AG09319 (cell line): ENCODE measurements around the gene UAP1.
A peak's percentile ranks its signal among the peaks of the same experiment; 100 is the strongest.

Source experiments
- DNase-seq: peaks from one replicate; pipeline ENCODE4 v3.0.0-alpha.2; 2010; ENCODE audit warnings: low read depth; ENCODE audit errors: extremely low read depth
- TF ChIP-seq, protein P1 (sequence below): IDR thresholded peaks from 2 replicates; pipeline ENCODE4 v1.5.1; 2011; ENCODE audit warnings: low read depth, mild to moderate bottlenecking, inconsistent platforms, low read length, moderate library complexity

Gene UAP1

DNA sequence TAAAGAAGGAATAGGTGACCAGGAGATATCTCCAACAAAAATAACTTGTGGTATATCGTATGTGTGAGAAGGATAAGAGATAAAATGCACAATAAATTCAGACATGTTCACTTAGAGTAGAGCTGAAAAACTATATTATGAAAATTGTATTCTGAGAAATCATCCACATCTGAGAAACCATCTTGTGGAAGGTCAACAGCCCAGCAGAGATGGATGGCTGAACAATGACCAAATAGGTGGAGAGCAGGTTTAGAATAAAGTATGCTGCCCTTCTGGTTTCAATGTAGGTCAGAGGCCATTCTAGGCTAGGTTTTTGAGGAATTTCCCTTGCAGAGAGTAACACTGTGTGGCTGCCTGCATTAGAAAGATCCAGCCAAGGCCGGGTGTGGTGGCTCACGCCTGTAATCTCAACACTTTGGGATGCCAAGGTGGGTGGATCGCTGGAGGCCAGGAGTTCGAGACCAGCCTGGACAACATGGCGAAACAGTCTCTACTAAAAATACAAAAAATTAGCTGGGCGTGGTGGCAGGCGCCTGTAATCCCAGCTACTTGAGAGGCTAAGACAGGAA, 8.8 kb upstream of the UAP1 start:
- DNase-seq, result no peak
- TF ChIP-seq, protein P1, sequence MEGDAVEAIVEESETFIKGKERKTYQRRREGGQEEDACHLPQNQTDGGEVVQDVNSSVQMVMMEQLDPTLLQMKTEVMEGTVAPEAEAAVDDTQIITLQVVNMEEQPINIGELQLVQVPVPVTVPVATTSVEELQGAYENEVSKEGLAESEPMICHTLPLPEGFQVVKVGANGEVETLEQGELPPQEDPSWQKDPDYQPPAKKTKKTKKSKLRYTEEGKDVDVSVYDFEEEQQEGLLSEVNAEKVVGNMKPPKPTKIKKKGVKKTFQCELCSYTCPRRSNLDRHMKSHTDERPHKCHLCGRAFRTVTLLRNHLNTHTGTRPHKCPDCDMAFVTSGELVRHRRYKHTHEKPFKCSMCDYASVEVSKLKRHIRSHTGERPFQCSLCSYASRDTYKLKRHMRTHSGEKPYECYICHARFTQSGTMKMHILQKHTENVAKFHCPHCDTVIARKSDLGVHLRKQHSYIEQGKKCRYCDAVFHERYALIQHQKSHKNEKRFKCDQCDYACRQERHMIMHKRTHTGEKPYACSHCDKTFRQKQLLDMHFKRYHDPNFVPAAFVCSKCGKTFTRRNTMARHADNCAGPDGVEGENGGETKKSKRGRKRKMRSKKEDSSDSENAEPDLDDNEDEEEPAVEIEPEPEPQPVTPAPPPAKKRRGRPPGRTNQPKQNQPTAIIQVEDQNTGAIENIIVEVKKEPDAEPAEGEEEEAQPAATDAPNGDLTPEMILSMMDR, result no peak

DNA sequence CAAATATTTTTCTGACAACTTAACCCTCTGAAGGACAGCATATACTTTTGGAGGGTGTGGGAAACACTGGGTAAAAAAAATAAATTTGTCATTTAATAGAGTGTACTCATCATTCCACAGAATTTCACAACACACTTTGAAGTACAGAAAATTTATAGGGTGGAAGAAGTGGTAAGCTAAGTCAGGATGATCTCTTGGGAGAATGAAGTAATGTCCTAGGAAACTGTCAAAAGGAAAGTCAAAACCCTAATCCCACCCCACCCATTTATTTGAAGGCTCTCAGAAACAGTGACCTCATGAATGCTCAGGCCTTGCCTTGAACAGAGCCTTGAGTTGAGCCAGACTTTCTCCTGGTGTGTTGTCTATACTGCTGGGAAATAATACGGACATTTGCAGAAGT, 7.3 kb upstream of the UAP1 start:
- no peak for DNase-seq
- TF ChIP-seq, protein P1, result no peak

DNA sequence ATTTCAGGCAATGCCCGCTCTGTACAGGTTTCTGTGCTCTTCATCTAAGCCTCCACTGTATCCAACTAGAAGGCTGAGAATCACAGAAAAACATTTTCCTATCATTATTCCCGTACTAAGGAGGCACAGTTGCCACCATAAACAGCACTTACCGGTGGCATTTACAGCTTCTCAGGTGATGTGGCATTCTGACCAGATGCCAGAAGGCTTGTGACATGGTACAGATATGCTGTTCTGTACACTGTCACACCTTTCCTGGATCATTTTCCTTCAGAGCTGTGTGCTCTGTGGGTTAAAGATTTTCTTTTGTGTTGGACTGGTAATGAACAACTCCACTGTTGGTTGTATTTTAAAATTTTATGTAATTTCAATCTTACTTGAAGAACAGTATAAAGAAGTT, 4.0 kb upstream of the UAP1 start:
- DNase-seq, result no peak
- TF ChIP-seq, protein P1, result no peak

DNA sequence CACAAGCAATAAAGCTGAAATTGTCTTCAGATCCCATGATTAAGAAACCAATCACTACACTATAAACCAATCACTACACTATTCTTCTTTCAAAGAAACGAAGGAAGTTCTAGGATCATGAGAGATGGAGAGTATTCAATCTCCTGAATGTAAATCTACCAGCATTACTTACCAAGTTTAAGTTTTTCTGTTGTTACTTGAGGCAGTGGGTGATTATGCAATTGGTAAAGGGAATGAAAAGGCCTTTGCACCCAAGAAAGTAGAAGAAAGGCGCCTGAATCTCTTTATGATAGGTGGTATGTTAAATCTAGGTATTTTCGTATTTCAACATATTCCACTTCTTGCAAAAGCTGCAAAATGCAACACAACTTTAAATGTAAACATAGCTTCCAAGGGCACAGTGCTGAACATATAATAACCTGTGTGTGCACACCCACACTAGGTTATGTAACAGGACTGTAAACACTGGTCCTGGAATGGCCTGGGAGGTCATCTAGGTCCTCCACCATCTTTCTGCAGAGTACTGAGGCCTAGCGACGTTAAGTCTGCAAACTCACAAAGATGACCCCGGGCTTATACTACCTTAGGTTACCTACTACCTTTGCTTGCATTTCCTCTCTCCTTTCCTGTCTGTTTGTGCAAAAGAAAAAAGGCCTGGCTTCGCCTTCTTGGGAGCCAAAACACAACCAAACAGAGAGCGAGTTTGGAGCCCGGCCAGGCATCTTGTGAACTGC, 1.1 kb upstream of the UAP1 start:
- TF ChIP-seq, protein P1, result no peak
- no peak for DNase-seq

DNA sequence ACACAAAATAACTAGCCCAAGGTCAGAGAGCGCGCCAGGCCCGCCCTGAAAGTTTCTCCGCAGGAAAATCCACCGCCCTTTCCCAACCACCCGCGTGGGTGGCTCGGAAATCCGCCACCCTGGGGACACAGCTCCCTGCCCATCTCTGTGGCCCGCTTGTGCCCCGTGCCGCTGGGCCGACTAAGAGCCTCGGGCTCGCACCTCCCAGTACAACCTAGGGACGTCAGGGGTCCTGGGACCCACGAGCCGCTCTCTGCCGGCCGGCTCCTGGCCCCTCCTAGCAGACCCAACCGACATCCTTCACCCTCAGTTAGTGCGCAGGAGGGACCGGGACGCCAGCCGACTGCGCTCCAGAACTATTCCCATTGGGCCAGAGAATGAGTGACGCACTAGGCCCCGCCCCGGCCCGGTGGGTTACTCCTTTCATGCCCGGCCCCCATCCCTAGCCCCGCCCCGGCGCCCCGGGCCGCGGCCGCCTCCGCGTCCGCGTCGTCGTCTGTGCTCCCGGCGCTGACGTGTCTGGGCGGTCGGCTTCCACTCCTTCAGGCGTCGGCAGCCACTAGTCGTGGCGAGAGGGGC, 396 bp upstream of the UAP1 start:
- DNase-seq, result peak; percentile 94
- TF ChIP-seq, protein P1, result no peak

DNA sequence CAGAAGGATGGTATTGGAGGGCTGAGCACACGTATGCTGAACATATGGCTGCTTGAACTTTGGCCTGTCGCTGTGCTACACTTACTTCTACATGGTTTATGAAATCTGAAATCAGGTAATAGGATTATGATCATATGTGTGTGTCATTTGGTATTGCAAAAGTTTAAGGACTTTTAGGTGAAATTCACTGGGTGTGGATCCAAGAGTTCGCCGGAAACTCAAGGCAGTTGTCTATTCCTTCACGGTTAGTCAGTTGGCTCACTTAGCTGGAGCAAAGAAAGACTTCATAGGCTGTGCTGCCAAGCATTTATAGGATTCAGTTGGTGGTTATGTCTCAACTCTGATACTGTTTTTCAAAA, 927 bp downstream of the UAP1 start:
- TF ChIP-seq, protein P1, result no peak
- peak; percentile 31 for DNase-seq

DNA sequence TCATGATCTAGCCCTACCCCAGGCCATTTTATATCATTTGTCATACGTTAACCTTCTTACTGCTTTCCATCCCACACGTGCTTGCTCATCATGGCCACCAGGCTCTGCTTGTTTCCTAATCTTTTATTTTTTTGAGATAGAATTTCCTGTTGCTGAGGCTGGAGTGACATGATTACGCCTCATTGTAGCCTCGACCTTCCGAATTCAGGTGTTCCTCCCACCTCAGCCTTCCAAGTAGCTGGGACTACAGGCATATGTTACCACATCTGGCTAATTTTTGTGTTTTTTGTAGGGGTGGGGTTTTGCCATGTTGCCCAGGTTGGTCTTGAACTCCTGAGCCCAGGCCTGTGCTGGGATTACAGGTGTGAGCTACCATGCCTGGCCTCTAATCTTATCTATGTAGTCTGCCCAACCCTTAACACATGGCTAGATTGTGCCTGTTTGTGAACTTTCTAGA, 3.3 kb downstream of the UAP1 start:
- TF ChIP-seq, protein P1, result no peak
- DNase-seq, result no peak
